Body of pancreas (tissue), 4 donors: ENCODE measurements around the gene BPGM.

ENCODE experiments used
- POLR2A ChIP-seq, 3 donors: fragments of 450-650 bp; IDR thresholded peaks; one replicate each; pipeline ENCODE4 v1.6.1; 2016; ENCODE audit warnings: antibody characterized with exemption in 3 of 3, mild to moderate bottlenecking in 2 of 3
- TF ChIP-seq, protein P1 (sequence below), 7 experiments: fragments of 450-650 bp in 4 of 7; fragments of 200-600 bp in 3 of 7; sonication (generic) in 3 of 7; IDR thresholded peaks; one replicate each; pipeline ENCODE4 v1.5.1; 2016 to 2019; ENCODE audit warnings: antibody characterized with exemption in 7 of 7

DNA sequence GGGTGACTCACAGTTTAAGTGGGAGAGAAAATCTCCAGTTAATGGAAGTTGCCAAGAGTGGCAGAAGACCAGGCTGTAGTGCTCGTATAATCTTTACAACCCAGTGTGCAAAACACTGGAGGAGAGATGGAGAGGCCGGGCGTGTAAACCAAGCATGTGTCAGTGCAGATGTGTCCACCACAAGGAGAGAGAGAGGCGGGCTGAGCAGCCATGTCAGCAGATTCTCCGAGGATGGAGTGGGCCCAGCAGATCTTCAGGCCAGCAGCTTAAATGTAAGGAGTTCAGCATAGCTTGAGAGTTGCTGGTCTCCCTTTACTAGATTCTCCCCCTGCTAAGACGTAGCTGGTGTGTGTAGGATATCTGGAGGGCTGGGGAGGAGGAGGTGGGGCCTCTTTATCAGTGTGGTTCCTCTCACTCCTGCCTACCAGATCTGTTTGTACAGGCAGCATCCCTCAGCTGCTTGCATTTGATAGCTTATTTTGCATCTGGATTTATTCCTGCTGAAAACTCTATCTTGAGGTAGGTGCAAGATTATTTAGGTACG, 13.7 kb downstream of the BPGM start:
- TF ChIP-seq POLR2A (IDR thresholded peaks at IDR 0.05), result no peak
- TF ChIP-seq, protein P1, sequence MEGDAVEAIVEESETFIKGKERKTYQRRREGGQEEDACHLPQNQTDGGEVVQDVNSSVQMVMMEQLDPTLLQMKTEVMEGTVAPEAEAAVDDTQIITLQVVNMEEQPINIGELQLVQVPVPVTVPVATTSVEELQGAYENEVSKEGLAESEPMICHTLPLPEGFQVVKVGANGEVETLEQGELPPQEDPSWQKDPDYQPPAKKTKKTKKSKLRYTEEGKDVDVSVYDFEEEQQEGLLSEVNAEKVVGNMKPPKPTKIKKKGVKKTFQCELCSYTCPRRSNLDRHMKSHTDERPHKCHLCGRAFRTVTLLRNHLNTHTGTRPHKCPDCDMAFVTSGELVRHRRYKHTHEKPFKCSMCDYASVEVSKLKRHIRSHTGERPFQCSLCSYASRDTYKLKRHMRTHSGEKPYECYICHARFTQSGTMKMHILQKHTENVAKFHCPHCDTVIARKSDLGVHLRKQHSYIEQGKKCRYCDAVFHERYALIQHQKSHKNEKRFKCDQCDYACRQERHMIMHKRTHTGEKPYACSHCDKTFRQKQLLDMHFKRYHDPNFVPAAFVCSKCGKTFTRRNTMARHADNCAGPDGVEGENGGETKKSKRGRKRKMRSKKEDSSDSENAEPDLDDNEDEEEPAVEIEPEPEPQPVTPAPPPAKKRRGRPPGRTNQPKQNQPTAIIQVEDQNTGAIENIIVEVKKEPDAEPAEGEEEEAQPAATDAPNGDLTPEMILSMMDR (IDR thresholded peaks at IDR 0.05), result no peak
